AG09319 (cell line): ENCODE measurements around the gene SHC3.

Experiments
- DNase-seq: peaks from one replicate; pipeline ENCODE4 v3.0.0-alpha.2; 2010; ENCODE audit warnings: low read depth; ENCODE audit errors: extremely low read depth
- CTCF ChIP-seq: IDR thresholded peaks from 2 replicates; pipeline ENCODE4 v1.5.1; 2011; ENCODE audit warnings: low read depth, mild to moderate bottlenecking, inconsistent platforms, low read length, moderate library complexity

The SHC3 gene

GRCh38 chr9:88959727-88960469 is 218.7 kb downstream of the SHC3 start:
- DNase-seq, result no peak
- TF ChIP-seq CTCF, result no peak

GRCh38 chr9:88957526-88957925 is 221.1 kb downstream of the SHC3 start:
- TF ChIP-seq CTCF, result no peak
- no peak for DNase-seq
